ENCODE results near the gene MCRIP2. TPM values are rescaled to one million over a fixed set of nuclear protein-coding genes. Genes with fewer than 3 reads are reported as not detected.

MCRIP2 gene
- total and polyA plus RNA-seq, 12 donors, result 7.1 to 253 (median 150) TPM

DNA sequence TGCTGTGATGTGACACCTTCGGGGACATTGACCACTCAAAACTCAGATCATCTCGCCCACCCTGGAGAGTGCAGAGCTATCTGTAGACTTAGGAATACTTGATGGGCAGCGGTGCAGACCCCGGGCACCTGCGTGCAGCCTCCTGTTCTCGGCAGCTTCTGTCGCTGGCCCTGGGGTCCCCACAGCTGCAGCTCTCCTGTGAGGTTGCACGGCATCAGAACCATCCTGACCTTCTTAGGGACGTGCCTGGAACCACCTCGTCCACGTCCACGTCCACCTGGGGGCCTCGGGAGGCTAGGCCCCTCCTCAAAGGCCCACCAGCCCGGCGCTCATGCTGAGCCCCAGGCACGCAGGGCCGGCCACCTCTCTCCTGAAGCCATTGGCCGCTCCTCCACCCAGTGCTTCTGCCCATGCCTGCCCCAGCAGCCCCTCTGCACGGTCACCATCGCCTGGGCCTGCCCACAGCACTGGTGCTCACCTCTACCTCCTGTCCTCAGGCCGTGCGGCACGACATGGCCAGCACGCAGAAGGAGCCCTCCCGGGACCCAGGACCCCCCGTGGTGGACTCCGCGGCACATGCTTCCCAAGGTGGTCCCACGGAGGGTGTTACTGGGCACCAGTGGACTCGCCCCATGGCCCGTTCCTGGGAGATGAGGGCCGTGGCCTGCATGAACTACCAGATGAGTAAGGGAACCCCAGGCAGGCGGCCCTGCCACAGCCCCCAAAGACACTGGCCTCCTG, 13.1 kb upstream of the MCRIP2 start:
- TF ChIP-seq CTCF (IDR thresholded peaks at IDR 0.05), result no peak
- TF ChIP-seq POLR2A (IDR thresholded peaks at IDR 0.05), result no peak
- peak in 1 of 7 donors; percentile 51 for DNase-seq

DNA sequence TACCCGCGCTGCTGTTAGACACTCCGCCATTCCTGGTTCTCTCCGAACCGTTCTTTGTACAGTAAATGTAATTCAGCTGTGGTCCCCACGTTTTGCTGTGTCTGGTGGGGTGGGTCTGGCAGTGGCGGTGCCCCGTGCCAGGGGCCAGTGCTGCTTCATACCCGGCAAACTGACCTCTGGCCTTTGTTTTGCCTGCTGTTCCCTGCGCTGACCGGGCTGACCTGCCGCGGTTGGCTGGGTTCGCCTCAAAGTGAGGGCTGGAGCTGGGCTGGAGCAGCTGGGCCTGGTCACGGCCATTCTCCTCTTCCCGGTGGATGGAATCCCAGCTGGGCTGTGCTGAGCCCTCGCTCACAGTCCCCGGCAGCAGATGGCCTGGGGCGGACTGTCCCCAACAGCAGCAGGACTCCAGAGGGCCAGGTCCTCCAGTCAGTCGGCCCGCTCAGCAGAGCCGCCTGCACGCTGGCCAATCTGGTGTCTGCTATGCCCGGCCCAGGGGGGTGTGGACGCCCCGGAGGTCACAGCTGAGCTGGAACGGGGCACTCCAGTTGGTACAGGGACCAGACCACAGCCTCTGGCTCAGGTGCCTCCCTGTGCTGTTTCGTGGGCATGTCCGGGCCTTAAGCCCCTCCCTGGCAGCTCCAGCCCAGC, 12.3 kb upstream of the MCRIP2 start:
- 73 to 90% (median 77%) methylated on average over 9 to 29 of the region's 29 CpGs for WGBS, 4 donors
- H3K4me3 ChIP-seq, result no peak overlapping the region
- H3K27ac ChIP-seq, result peak overlapping the region in 2 of 5 donors; percentile 2 to 41
- peak in 3 of 7 donors; percentile 29 to 77 (median 30) for DNase-seq
- H3K9me3 ChIP-seq (replicated peaks in 1 of 3), result no peaks in the 10 kb centered on the region
- TF ChIP-seq CTCF (IDR thresholded peaks at IDR 0.05), result no peak
- TF ChIP-seq POLR2A (IDR thresholded peaks at IDR 0.05), result no peak
- H3K27me3 ChIP-seq, result no peaks in the 10 kb centered on the region
- H3K4me1 ChIP-seq (replicated peaks in 1 of 2), result peaks cover 7 to 20% of the 10 kb centered on the region in 2 donors
- intact Hi-C loops (cut with DNase I), result no loop called here
- H3K36me3 ChIP-seq (replicated peaks in 1 of 2), result peaks cover 0 to 16% of the 10 kb centered on the region in 2 donors

More for the DNA sequence above, 13.1 kb upstream of the MCRIP2 start:
- Histone ChIP-seq H3K4me1 (replicated peaks in 1 of 2) (peaks cover 7 to 20% of the 10 kb centered on the region in 2 donors), H3K9me3 (replicated peaks in 1 of 3) (no peaks in the 10 kb centered on the region), H3K27me3 (no peaks in the 10 kb centered on the region), H3K36me3 (replicated peaks in 1 of 2) (peaks cover 0 to 16% of the 10 kb centered on the region in 2 donors), H3K27ac (no peak overlapping the region), H3K4me3 (no peak overlapping the region)
- 92 to 95% (median 93%) methylated on average over 21 to 33 of the region's 33 CpGs for WGBS, 4 donors
- intact Hi-C loops (cut with DNase I), result no loop called here

GRCh38 chr16:629833-630248, 11.8 kb upstream of the MCRIP2 start:
- Histone ChIP-seq H3K27ac (peak overlapping the region in 2 of 5 donors; percentile 2 to 41), H3K9me3 (replicated peaks in 1 of 3) (no peaks in the 10 kb centered on the region), H3K4me3 (no peak overlapping the region), H3K36me3 (replicated peaks in 1 of 2) (peaks cover 0 to 16% of the 10 kb centered on the region in 2 donors), H3K27me3 (no peaks in the 10 kb centered on the region), H3K4me1 (replicated peaks in 1 of 2) (peaks cover 7 to 20% of the 10 kb centered on the region in 2 donors)
- intact Hi-C loops (cut with DNase I), result no loop called here
- WGBS, 4 donors, result 41 to 49% methylated on average over 11 of the region's 11 CpGs; no CpG with 5 or more reads in 2 of the 4 donors
- TF ChIP-seq POLR2A (IDR thresholded peaks at IDR 0.05), result no peak
- DNase-seq, result peak in 4 of 7 donors; percentile 26 to 54 (median 32)

DNA sequence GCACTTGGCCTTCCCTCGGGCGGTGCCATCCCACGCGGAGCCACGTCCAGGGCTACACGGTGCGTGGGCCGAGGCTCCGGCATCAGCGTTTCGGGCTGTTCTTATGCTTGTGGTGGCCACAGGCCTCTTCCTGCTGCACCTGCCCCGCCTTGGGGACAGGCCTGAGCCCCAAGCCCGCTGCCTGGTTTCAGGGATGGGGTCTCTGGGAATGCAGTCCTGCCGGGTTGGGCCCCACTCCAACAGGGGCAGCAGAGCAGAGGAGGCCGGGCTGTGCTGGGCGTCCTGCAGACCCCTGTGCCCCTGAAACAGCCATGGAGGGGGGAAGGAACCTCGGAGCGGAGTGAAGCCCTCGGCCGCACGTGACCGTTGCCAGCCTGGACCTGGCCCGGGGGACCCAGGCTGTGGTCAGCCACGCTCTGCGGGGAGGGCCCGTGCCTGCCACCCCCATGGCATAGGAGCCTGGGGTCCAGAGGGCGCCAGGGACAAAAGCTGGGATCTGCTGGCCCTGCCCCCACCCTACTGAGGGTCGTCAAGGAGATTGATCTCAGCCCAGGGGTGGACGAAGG, 11.3 kb upstream of the MCRIP2 start:
- peak in 4 of 7 donors; percentile 26 to 55 (median 28) for DNase-seq
- no peaks in the 10 kb centered on the region for H3K27me3 ChIP-seq
- H3K27ac ChIP-seq, result peak overlapping the region in 1 of 5 donors; percentile 41
- no peaks in the 10 kb centered on the region for H3K9me3 ChIP-seq (replicated peaks in 1 of 3)
- WGBS, 4 donors, result 31 to 47% (median 33%) methylated on average over 3 to 28 of the region's 29 CpGs
- intact Hi-C loops (cut with DNase I), result no loop called here
- peaks cover 0 to 16% of the 10 kb centered on the region in 2 donors for H3K36me3 ChIP-seq (replicated peaks in 1 of 2)
- TF ChIP-seq POLR2A (IDR thresholded peaks at IDR 0.05), result no peak
- TF ChIP-seq CTCF (IDR thresholded peaks at IDR 0.05), result no peak
- H3K4me1 ChIP-seq (replicated peaks in 1 of 2), result peaks cover 10 to 24% of the 10 kb centered on the region in 2 donors
- H3K4me3 ChIP-seq, result no peak overlapping the region

Measured in adrenal gland (tissue), 12 donors.